MM.1S (cell line): ENCODE results near the gene CDKN2AIP.

Experiments
- CTCF ChIP-seq: fragments of 300-600 bp; sonication (generic); IDR thresholded peaks from 2 replicates; pipeline ENCODE4 v1.5.1; 2016; ENCODE audit warnings: antibody characterized with exemption, low read length, mixed read lengths
- EZH2 ChIP-seq: fragments of 300-600 bp; sonication (generic); optimal IDR thresholded peaks from 2 replicates; pipeline ENCODE3; 2017; ENCODE audit warnings: low read depth, mild to moderate bottlenecking, antibody characterized with exemption, low read length, mixed read lengths

GRCh38 chr4:183401473-183401872 is 43.0 kb upstream of the CDKN2AIP start:
- TF ChIP-seq EZH2, result no peak
- TF ChIP-seq CTCF, result no peak
